Dermis microvascular lymphatic vessel endothelial cell (primary cell): ENCODE data around the gene RNU1-1. TPM values are rescaled to one million over a fixed set of nuclear protein-coding genes. Genes with fewer than 3 reads are reported as not detected.
A peak's percentile ranks its signal among the peaks of the same experiment; 100 is the strongest.
"Not testable (repeated sequence)": the region's sequence is repeated elsewhere in the genome, so short reads cannot be mapped to it uniquely, and the experiment has no call there.

Experiments
- DNase-seq, 2 donors: peaks; one replicate each; pipeline versions ENCODE4 v3.0.0 to v3.0.0-alpha.2; 2010; ENCODE audit warnings: low read depth in 2 of 2
- total RNA-seq: library from RNA; depleted of rRNA; stranded (reverse); fragments of >200 nt; gene quantifications from 2 replicates; pipeline ENCODE4 v1.2.1, GENCODE V29; 2014

Gene RNU1-1
- total RNA-seq, 1 donor from 2014 or later, result under 0.01 TPM

- DNase-seq, result not testable (repeated sequence)
Observed at GRCh38 chr1:16493731-16494130, 20.4 kb downstream of the RNU1-1 start.

- not testable (repeated sequence) for DNase-seq
Observed at GRCh38 chr1:16492937-16493336, 21.1 kb downstream of the RNU1-1 start.

DNA sequence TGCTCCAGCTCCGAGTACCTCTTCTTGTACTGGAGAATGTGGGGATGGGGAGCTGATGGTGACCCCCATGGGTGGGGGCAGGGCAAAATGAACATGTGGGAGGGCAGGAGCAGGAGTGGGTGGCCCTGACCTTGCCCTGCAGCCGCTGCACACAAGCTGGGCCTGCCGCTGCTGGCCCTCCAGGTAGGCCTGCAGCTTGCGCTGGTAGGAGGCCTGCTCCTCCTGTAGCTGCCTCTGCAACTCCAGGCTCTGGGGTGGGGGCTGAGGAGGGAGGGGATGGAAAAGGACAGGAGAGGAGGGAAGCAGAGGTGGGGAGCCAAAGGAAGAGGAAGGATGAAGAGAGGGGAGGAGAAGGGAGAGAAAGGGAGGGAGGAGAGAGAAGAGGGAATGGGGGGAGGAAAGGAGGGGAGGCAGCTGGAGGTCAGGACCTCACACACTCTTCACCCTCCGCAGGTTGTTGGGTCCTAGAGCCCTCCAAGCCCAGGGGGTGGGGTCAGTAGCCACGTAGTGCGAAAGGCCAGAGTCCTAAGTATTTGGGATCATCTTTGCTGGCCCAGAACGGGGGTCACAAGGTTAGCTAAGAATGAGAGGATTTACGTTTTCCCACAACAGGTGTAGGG lies 22.9 kb downstream of the RNU1-1 start:
- no peak for DNase-seq

DNA sequence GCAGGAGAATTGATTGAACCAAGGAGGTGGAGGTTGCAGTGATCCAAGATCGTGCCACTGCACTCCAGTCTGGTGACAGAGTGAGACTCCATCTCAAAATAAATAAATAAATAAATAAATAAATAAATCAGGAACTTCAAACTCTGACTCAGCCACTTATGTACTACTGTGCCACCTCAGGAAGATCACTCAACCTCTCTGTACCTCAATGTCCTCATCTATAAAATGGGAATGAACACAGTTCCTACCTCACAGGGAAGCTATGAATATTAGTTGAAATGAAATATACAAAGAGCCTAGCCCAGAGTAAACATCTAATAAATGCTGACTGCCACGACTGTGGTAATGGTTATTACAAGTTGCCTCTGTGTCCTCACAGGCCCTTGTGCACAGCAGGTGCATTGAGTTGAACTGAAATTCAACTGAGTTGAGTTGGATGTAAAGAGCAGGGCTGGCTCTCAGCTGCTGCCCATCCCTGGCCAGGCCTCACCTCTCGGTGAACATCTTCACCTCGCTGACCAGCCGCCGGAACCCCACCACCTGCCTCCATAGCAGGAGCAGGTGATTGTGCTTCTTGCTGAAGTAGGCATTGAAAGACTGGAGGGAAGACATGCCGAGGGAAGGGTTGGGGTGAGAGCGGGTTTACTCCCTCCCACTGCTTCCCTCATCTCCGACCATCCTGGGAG lies 24.7 kb downstream of the RNU1-1 start:
- not testable (repeated sequence) for DNase-seq

- DNase-seq, result not testable (repeated sequence)
Observed at GRCh38 chr1:16487011-16487410, 27.1 kb downstream of the RNU1-1 start.

DNA sequence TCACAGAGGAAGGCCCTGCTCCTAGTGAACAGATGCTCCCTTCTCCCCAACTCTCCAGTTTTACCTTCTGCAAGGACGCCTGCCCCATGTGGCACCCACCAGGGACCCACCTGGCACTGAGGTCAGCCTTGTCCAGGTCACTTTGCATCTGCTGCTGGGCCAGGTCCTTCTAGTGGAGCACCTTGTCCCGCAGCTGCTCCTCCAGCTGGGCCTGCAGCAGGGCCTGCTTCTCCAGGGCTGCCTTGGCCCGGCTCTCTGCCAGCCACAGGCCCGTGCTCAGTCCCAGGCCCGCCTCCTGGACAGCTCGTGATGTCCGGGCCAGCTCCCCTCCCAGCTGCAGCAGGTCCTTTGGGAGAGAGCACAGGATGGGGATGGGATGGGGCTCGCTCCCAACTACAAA lies 27.8 kb downstream of the RNU1-1 start:
- DNase-seq, result not testable (repeated sequence)

DNA sequence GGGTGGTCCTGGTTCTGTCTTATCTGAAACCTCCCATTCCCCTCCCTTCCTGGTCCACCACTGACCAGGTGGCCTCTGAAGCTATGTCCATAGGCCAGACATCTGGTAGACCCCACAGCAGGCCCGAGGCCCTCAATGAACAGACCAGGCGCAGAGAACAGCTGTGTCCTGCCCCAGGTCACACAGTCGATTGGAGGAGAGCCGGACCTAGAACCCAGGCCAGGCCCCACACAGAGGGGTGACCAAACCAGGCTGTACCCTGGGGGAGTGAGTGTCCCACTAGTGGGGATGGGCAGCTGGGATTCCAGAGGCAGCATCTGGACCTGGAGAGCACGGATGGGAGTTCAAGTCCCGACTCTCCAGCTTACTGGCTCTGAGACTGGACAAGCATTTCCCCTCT lies 29.2 kb downstream of the RNU1-1 start:
- no peak for DNase-seq

GRCh38 chr1:16484501-16484835 lies 29.6 kb downstream of the RNU1-1 start:
- no peak for DNase-seq

DNA sequence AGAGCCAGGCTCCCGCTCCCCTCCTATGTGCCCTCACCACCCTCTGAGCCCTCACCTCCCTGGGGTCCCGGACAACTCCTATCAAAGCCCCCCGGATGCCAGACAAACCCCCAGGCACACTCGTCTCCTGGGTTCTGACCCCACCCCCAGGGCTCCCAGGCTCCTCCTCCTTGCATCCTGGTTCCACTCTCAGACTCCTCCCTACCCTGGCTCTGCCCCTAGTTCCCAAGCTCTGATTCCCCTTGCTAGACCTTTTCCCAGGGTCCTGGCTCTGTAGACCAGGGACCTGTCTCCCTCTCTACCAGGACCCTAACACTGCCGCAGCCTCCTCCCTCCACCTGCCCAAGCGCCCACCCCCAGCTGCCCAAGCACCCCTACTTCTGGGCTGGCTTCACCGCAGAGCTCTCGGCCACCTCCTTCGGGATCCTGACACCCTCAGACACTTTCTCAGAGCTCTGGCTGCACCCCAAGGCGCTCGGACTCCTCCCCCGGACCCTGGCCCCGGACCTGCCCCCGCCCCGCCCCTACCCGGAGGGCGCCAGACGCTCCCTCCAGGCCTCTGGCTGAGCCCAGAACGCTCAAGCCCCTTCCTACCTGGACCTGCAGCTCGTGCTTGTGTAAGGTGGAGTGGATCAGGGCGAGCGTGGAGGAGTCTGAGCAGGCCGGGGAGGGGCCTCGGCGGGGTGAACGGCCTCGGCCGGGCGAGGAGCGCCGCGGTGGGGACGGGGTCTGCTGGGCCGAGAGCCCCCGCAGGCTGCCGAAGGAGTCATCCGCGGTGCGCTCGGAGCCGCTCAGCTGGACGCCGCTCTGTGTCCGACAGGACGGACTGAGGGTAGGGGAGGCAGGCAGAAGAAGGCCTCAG lies 30.2 kb downstream of the RNU1-1 start:
- DNase-seq, result not testable (repeated sequence)

DNA sequence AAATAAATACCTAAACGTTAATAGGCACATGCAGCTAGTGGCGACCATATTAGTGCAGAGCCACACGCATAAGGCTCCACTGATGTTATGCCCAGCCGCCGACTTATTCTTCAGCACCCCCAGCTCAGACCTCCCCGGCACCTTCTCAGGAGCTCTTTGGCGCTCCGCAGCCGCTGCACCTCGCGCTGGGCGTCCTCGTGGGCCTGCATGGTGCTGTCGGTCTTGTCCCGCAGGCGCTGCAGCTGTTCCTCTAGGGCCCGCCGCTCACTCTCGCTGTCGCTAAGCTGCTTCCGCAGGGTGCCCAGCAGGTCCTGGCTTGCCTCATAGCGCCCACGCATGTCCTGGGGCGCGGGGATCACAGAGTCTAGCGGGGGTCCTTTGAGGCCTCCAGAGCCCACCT lies 30.9 kb downstream of the RNU1-1 start:
- not testable (repeated sequence) for DNase-seq

DNA sequence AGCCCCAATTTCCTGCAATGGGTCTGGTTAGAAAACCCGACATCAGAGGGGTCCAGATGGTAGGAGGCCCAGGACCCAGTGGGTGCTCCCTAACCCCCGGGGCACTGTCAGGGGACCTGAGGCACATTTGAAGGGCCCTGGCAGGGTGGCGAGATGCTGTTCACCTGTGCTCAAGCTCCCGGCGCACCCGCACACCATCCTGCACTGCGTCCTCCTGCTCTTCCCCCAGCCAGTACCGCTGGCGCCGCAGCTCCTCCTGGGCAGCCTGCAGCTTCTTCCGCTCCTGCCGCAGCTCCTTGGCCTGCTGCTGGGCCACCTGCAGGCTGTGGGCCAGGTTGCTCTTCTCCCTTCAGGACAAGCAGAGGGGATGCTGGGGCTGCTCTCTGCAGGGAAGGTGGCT lies 36.0 kb downstream of the RNU1-1 start:
- DNase-seq, result no peak

GRCh38 chr1:16475771-16476770 lies 38.0 kb downstream of the RNU1-1 start:
- DNase-seq, result not testable (repeated sequence)

- peak in 1 of 2 donors; percentile 16 for DNase-seq
Observed at GRCh38 chr1:16474891-16475290, 39.2 kb downstream of the RNU1-1 start.

DNA sequence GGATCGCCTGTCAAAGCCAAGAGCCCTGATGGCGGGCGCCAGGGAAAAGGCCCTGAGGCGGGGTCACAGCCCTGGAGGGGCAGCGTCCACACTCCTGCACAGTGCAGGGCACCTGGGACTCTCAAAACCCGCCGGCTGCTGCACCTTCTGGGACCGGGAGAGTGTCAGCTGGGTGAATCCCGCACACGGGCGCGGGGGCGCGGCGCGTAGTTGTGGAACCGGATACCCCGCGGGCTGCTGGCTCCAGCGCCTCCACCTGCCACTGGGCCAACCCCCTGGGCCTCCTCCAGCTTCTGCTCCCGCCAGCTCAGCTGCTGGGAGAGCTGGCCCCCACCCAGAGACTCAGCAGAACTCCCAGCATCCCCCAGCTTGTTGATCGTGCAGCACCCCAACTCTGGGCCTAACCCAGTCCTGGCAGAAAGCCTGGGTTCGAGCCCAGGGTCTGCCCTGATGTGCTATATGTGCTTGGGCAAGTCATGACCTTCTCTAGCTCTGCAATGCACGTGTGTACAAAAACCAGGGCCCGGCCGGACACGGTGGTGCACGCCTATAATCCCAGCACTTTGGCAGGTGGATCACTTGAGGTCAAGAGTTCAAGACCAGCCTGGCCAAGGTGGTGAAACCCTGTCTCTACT lies 39.8 kb downstream of the RNU1-1 start:
- DNase-seq, result no peak

- no peak for DNase-seq
Observed at GRCh38 chr1:16468558-16468957, 45.5 kb downstream of the RNU1-1 start.

GRCh38 chr1:16464917-16465625 lies 49.0 kb downstream of the RNU1-1 start:
- no peak for DNase-seq
